Neutrophil (primary cell): ENCODE measurements around the gene STX16.

Experiments used
- H3K27ac ChIP-seq: fragments of 200-600 bp; sonication (generic); 2 replicates; pipeline ENCODE4 v1.5.1; 2016; ENCODE audit warnings: mild to moderate bottlenecking, moderate library complexity
- H3K27me3 ChIP-seq: fragments of 200-600 bp; sonication (generic); 2 replicates; pipeline ENCODE4 v1.6.0; 2016; ENCODE audit warnings: mild to moderate bottlenecking
- H3K36me3 ChIP-seq: fragments of 200-600 bp; sonication (generic); 2 replicates; pipeline ENCODE4 v1.5.1; 2017
- H3K4me1 ChIP-seq, 2 experiments: fragments of 200-600 bp in 1 of 2; sonication (generic) in 1 of 2; 1 replicate in 1 of 2; 2 replicates in 1 of 2; pipeline versions ENCODE4 v1.5.1 to v1.6.1; 2013 to 2016; ENCODE audit warnings: low read depth in 1 of 2, low read length in 1 of 2, mild to moderate bottlenecking in 1 of 2, moderate library complexity in 1 of 2; ENCODE audit not compliant: control insufficient read depth in 1 of 2, insufficient read depth in 1 of 2
- H3K4me3 ChIP-seq, 2 experiments: fragments of 200-600 bp in 1 of 2; sonication (generic) in 1 of 2; 1 replicate in 1 of 2; 2 replicates in 1 of 2; pipeline ENCODE4 v1.5.1; 2013 to 2016; ENCODE audit warnings: low read depth in 1 of 2, low read length in 1 of 2, mild to moderate bottlenecking in 1 of 2, moderate library complexity in 1 of 2
- H3K9me3 ChIP-seq: fragments of 200-600 bp; sonication (generic); 2 replicates; pipeline ENCODE4 v1.5.1; 2016
- CTCF ChIP-seq: fragments of 200-600 bp; sonication (generic); IDR thresholded peaks from 2 replicates; pipeline ENCODE4 v1.5.1; 2016; ENCODE audit warnings: antibody characterized with exemption

The STX16 gene

DNA sequence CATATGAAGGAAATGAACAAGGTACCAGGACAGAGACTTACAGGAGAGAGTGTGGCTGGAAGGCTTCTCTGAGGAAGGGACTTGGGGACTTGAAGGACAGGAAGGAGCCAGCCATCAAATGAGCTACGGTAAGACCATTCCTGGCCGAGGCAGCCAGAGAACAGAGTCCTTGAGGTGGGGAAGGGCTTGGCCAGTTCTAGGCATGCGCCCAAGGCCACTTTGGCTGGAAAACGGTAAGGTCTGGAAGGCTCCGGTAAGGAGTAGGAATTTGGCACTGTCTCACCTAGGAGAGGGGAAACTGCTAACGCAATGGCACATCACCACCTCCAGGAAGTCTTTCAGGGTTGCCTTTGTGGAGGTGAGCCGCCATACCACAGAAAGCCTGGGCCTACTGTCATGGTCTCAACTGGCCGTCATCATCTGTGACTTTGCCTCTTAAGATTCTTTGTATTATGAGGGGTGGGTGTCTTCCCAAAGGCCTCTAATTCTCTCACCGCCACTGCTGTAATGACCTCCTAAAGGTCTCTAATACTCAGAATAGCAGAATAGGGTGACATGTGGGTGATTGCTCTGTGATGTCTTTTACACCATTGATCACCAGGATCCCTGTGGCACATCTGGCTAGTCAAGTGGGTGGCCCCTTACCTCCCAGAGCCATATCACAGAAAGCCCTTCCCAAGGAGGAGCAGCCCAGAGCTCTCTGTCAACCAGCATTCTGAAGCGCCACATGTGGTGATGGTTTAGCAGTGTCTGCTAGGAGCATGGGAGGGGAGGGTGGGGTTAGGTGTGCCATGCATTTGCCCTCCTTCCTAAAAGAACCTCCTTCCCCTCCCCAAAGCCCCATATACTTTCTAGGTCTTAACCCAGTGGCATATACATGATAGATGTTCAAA lies 17.7 kb upstream of the STX16 start:
- no peaks in the 10 kb centered on the region for H3K36me3 ChIP-seq
- TF ChIP-seq CTCF: no peak

DNA sequence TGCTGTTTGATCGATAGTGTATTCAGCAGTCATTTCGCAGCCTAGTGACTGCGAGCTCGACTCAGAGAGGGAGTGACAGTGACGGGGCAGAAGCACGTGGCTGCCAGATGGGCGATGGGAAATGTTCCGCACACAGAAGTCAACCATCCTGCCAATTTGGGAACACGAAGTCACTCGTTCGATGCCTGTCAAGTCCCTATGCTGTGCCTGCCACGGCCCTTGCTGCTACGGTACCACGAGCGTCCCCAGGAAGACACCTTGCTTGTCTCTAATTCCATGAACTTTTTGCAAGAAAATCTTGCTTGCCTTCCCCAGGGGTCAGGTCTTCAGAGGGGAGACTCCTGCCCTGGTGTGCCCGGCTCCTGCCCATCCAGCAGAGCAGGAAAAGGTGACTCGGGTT lies 17.0 kb upstream of the STX16 start:
- H3K27ac ChIP-seq: no peak overlapping the region
- TF ChIP-seq CTCF: no peak
- H3K4me1 ChIP-seq: no peaks in the 10 kb centered on the region
- no peak overlapping the region for H3K4me3 ChIP-seq
- peaks cover 36% of the 10 kb centered on the region for H3K27me3 ChIP-seq
- H3K36me3 ChIP-seq: no peaks in the 10 kb centered on the region
- no peaks in the 10 kb centered on the region for H3K9me3 ChIP-seq

More for the DNA sequence above, 17.7 kb upstream of the STX16 start:
- H3K27ac ChIP-seq: no peak overlapping the region
- H3K4me1 ChIP-seq: no peaks in the 10 kb centered on the region
- H3K9me3 ChIP-seq: no peaks in the 10 kb centered on the region
- H3K4me3 ChIP-seq: no peak overlapping the region
- peaks cover 30% of the 10 kb centered on the region for H3K27me3 ChIP-seq

DNA sequence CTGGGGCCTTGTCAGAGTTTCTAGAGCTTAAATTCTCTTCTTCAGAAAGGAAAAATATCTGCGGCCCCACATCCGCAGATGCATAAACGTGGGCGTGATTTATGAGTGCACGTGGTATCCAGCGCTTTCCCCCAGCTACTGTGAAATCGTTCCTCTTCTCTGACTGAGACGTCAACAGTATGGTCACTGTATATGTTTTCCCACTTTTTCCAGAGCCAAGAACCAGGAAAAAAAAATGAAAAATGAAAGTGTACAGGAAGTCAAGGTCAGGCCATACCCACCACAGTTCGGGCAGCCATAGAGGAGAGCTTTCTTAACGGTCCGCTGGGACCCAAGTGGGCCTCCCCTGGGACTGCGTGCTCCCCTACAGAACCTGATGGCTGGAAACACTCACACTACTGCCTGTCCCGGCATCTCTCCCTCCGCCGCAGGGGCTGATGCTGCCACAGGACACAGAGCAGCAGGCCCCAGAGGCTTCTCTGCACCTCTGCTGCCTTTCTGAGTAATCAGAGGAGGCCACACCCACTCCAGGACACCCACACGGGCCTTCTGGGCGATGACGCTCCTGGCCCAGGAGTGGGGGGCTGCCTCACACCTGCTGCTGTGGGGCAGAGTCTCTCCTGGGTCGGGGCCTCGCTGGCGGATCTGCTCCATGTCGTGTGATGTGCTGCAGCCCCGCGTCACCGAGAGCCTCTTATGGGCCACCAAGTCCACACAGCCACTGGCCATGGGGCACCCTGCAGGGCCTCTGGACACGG lies 16.4 kb upstream of the STX16 start:
- no peaks in the 10 kb centered on the region for H3K9me3 ChIP-seq
- H3K4me3 ChIP-seq: no peak overlapping the region
- no peak overlapping the region for H3K27ac ChIP-seq
- no peaks in the 10 kb centered on the region for H3K36me3 ChIP-seq
- peaks cover 43% of the 10 kb centered on the region for H3K27me3 ChIP-seq
- no peak for TF ChIP-seq CTCF
- no peaks in the 10 kb centered on the region for H3K4me1 ChIP-seq

GRCh38 chr20:58635279-58635665 lies 15.8 kb upstream of the STX16 start:
- no peak for TF ChIP-seq CTCF
- Histone ChIP-seq H3K27ac (no peak overlapping the region), H3K27me3 (peaks cover 48% of the 10 kb centered on the region), H3K9me3 (no peaks in the 10 kb centered on the region), H3K4me3 (no peak overlapping the region), H3K36me3 (no peaks in the 10 kb centered on the region), H3K4me1 (no peaks in the 10 kb centered on the region)

DNA sequence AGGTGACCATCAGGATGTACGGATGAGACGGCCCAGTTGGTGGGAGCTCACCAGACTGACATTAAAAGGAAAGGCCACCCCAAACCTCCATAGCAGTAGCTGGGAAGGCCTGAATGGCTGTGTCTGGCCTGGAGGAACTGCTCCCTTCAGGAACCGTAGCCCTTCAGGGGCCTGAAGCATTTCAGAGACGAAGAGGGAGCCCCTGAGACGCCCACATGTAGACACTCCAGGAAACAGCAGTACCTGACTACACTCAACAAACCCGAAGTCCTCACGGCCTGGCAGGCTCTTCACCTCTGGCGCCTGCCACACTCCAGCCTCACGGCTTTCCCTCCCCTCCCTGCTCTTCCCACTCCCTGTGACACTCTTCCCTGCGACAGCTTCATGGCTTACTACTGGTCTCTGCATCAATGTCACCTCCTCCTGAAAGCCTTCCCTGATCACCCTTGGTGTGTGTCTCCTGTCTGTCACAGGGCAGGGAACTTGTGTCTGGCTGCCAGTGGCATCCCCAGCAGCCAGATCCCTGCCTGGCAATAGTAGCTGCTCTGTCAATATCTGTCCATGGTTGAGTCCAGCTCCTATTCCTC lies 14.6 kb upstream of the STX16 start:
- H3K9me3 ChIP-seq: no peaks in the 10 kb centered on the region
- no peak overlapping the region for H3K27ac ChIP-seq

More for the DNA sequence above, 14.6 kb upstream of the STX16 start:
- TF ChIP-seq CTCF: no peak
- Histone ChIP-seq H3K4me3 (no peak overlapping the region), H3K27me3 (peaks cover 60% of the 10 kb centered on the region), H3K36me3 (no peaks in the 10 kb centered on the region), H3K4me1 (no peaks in the 10 kb centered on the region)
